Cardiac muscle cell (in vitro differentiated cells and primary cell): ENCODE measurements around the gene GSTK1. TPM values are rescaled to one million over a fixed set of nuclear protein-coding genes. Genes with fewer than 3 reads are reported as not detected.

Experiments
- DNase-seq, 2 donors: peaks; one replicate each; pipeline versions ENCODE4 v3.0.0 to v3.0.0-alpha.2; 2010 to 2017; ENCODE audit warnings: low read depth in 1 of 2, low spot score in 1 of 2
- H3K27ac ChIP-seq: fragments of 200-600 bp; sonication (generic); 2 replicates; pipeline ENCODE4 v1.5.1; 2016
- H3K27me3 ChIP-seq: fragments of 200-600 bp; sonication (generic); 2 replicates; pipeline ENCODE4 v1.6.0; 2016; ENCODE audit warnings: control low read depth
- H3K36me3 ChIP-seq: fragments of 200-600 bp; sonication (generic); 2 replicates; pipeline ENCODE4 v1.5.1; 2016; ENCODE audit warnings: control low read depth
- H3K4me1 ChIP-seq: fragments of 200-600 bp; sonication (generic); 2 replicates; pipeline ENCODE4 v1.8.1; 2017; ENCODE audit warnings: low read depth, mild to moderate bottlenecking, mixed run types
- H3K4me3 ChIP-seq: fragments of 200-600 bp; sonication (generic); 2 replicates; pipeline ENCODE4 v1.5.1; 2016; ENCODE audit warnings: mild to moderate bottlenecking
- H3K9me3 ChIP-seq: fragments of 200-600 bp; sonication (generic); 2 replicates; pipeline ENCODE4 v1.5.1; 2017; ENCODE audit warnings: low read depth, mild to moderate bottlenecking, control low read depth
- polyA plus RNA-seq: library from polyadenylated mRNA; unstranded; fragments of >200 nt; fragmentation: Nextera tagmentation; extraction: Ambion mirVana; gene quantifications from 2 replicates; pipeline ENCODE4 v1.2.1, GENCODE V29; 2016
- total RNA-seq: library from RNA; depleted of rRNA; stranded (reverse); fragments of >200 nt; gene quantifications from 2 replicates; pipeline ENCODE4 v1.2.3, GENCODE V29; 2016
- TF ChIP-seq, protein P1 (sequence below): IDR thresholded peaks from 2 replicates; pipeline ENCODE4 v1.5.1; 2012; ENCODE audit warnings: low read depth, mild to moderate bottlenecking, low read length

The GSTK1 gene
- total and polyA plus RNA-seq, 2 experiments from 2014 or later, result 218 to 248 TPM

DNA sequence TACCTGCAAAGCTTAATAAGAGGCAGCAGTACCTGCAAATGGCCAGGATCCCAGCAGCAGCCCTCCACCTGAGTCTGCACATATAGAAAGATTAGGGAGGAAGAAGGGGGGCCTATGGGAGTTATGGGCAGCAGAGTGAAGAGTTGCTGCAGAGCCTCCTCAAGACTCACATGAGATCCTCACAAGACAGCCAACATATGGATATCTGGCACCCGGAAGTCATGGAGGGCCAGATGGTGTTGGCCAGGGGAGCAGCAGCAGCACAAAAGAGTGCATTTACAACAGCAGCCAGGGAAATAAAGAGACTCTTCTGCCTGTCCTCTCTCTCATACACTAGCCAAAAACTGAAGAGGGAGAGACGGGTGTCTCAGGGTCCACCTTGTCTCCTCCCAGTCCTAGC is 45.4 kb upstream of the GSTK1 start:
- no peaks in the 10 kb centered on the region for H3K4me1 ChIP-seq
- H3K36me3 ChIP-seq, result no peaks in the 10 kb centered on the region
- H3K9me3 ChIP-seq, result no peaks in the 10 kb centered on the region
- H3K4me3 ChIP-seq, result no peak overlapping the region
- H3K27ac ChIP-seq, result no peak overlapping the region
- TF ChIP-seq, protein P1, sequence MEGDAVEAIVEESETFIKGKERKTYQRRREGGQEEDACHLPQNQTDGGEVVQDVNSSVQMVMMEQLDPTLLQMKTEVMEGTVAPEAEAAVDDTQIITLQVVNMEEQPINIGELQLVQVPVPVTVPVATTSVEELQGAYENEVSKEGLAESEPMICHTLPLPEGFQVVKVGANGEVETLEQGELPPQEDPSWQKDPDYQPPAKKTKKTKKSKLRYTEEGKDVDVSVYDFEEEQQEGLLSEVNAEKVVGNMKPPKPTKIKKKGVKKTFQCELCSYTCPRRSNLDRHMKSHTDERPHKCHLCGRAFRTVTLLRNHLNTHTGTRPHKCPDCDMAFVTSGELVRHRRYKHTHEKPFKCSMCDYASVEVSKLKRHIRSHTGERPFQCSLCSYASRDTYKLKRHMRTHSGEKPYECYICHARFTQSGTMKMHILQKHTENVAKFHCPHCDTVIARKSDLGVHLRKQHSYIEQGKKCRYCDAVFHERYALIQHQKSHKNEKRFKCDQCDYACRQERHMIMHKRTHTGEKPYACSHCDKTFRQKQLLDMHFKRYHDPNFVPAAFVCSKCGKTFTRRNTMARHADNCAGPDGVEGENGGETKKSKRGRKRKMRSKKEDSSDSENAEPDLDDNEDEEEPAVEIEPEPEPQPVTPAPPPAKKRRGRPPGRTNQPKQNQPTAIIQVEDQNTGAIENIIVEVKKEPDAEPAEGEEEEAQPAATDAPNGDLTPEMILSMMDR, result no peak
- peaks cover 8% of the 10 kb centered on the region for H3K27me3 ChIP-seq
- DNase-seq, result no peak

DNA sequence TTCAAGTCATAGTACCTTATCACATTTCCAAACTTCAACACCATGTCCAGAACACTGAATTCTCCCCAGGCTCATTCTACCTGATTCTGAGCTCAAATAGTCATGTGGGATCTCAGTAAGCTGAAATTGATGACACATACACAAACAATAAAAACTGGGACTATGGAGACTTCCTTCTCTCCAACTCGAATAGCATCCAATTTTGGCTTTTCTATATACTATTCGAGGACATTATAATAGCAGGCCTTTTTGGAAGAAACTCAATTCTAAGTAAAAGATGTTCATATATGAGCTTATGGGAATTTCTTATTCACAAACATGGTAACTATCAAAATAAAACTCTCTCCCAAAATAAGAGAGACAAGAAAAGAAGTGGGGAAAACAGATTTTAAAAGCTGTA is 42.0 kb upstream of the GSTK1 start:
- Histone ChIP-seq H3K9me3 (no peaks in the 10 kb centered on the region), H3K4me1 (no peaks in the 10 kb centered on the region), H3K27me3 (peaks cover 9% of the 10 kb centered on the region), H3K36me3 (no peaks in the 10 kb centered on the region), H3K27ac (no peak overlapping the region), H3K4me3 (no peak overlapping the region)
- TF ChIP-seq, protein P1, result no peak
- DNase-seq, result no peak

DNA sequence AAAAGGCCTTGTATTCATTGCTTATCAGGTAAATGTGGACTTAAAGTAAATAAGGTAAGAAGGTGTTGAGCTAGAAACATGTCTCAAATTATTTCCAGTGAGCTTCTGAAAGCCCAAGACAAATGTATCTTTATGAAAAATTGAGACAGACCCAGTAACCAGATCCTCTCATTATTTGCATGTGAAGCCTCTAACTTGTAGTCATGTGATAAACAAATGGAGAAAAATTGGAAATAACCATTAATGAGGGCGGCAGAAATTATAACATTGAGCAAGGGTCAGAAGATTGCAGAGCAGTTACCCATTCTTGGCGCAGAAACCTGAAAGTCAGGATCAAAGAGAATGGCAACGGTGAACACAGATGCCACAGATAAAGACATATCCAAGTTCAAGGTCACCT is 41.5 kb upstream of the GSTK1 start, which contains the start of gene TAS2R40:
Gene TAS2R40, plus strand, starts transcription at position 301 of the 400 bp plus-strand sequence. Its CDS starts 42 bp downstream, at position 343.
- DNase-seq, result no peak
- Histone ChIP-seq H3K4me1 (no peaks in the 10 kb centered on the region), H3K4me3 (no peak within 1 kb of the TSS), H3K27me3 (peaks cover 9% of the 10 kb centered on the region), H3K36me3 (no peaks in the 10 kb centered on the region), H3K9me3 (no peaks in the 10 kb centered on the region), H3K27ac (no peak within 1 kb of the TSS)
- TF ChIP-seq, protein P1, result no peak

DNA sequence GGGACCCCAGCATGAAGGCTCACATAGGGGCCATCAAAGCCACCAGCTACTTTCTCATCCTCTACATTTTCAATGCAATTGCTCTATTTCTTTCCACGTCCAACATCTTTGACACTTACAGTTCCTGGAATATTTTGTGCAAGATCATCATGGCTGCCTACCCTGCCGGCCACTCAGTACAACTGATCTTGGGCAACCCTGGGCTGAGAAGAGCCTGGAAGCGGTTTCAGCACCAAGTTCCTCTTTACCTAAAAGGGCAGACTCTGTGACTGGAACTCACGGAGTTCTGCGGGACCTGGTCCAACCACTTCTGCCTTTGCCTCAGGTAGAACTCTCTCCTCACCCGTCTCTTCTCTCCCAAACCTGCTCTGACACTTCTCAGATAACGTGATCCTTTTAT is 40.5 kb upstream of the GSTK1 start:
- Histone ChIP-seq H3K27ac (no peak overlapping the region), H3K9me3 (no peaks in the 10 kb centered on the region)

GRCh38 chr7:143223784-143224183 is 39.5 kb upstream of the GSTK1 start:
- no peak for DNase-seq
- H3K27me3 ChIP-seq, result peaks cover 5% of the 10 kb centered on the region
- TF ChIP-seq, protein P1, result no peak
- H3K9me3 ChIP-seq, result no peaks in the 10 kb centered on the region
- H3K27ac ChIP-seq, result no peak overlapping the region
- H3K36me3 ChIP-seq, result no peaks in the 10 kb centered on the region
- no peak overlapping the region for H3K4me3 ChIP-seq
- H3K4me1 ChIP-seq, result no peaks in the 10 kb centered on the region

More for the DNA sequence above, 40.5 kb upstream of the GSTK1 start:
- Histone ChIP-seq H3K36me3 (no peaks in the 10 kb centered on the region), H3K4me3 (no peak overlapping the region), H3K4me1 (no peaks in the 10 kb centered on the region), H3K27me3 (peaks cover 9% of the 10 kb centered on the region)
- DNase-seq, result no peak
- TF ChIP-seq, protein P1, result no peak

- no peak overlapping the region for H3K27ac ChIP-seq
- no peak overlapping the region for H3K4me3 ChIP-seq
- no peak for DNase-seq
- no peaks in the 10 kb centered on the region for H3K4me1 ChIP-seq
- no peaks in the 10 kb centered on the region for H3K9me3 ChIP-seq
- TF ChIP-seq, protein P1, result no peak
- H3K36me3 ChIP-seq, result no peaks in the 10 kb centered on the region
- peaks cover 5% of the 10 kb centered on the region for H3K27me3 ChIP-seq
Observed at GRCh38 chr7:143225047-143225446, 38.2 kb upstream of the GSTK1 start.
